K562 (cell line): ENCODE measurements around the gene GCNT1. TPM values are rescaled to one million over a fixed set of nuclear protein-coding genes. Genes with fewer than 3 reads are reported as not detected.
"Not testable (repeated sequence)": the region's sequence is repeated elsewhere in the genome, so short reads cannot be mapped to it uniquely, and the experiment has no call there.

Source experiments
- ATAC-seq: fragments of 200-7000 bp; cut with Tn5 transposase; 3 replicates; pipeline ENCODE4 v1.9.1; 2020; ENCODE audit warnings: moderate library complexity
- BruUV-seq: library from RNA; stranded (reverse); fragments of 400-500 nt; replicated peaks from 2 replicates; lab custom pipeline; 2021; lab: Mats Ljungman, UMichigan
- CTCF ChIA-PET: fragments of 300-600 bp; formaldehyde crosslinking; extraction: SDS; loops from one replicate; lab custom pipeline; 2021; ENCODE audit warnings: low intra/inter-chr PET ratio; lab: Yijun Ruan, JAX
- POLR2A ChIA-PET: fragments of 300-600, 350-650 bp; sonication (Branson Sonifier 250); formaldehyde crosslinking; extraction: SDS; loops from one replicate; lab custom pipeline; 2021; ENCODE audit warnings: antibody characterized with exemption, inconsistent platforms; lab: Yijun Ruan, JAX
- DNase-seq, 4 experiments: peaks; one replicate each; pipeline versions ENCODE4 v3.0.0 to v3.0.0-alpha.2; 2011 to 2018; ENCODE audit warnings: low spot score in 3 of 4, mixed read lengths in 3 of 4; ENCODE audit errors: extremely low read depth in 1 of 4
- FAIRE-seq: peaks from 2 replicates; lab custom pipeline; 2011; peaks lifted over from hg19 to GRCh38; lab: Jason Lieb, UNC
- H2AFZ ChIP-seq: 2 replicates; pipeline ENCODE4 v1.6.0; 2011; ENCODE audit warnings: low read depth, low read length, control low read depth, inconsistent platforms
- H3K27ac ChIP-seq: fragments of 200-600 bp; 3 replicates; pipeline ENCODE4 v1.8.0; 2011; ENCODE audit warnings: low read depth, mild to moderate bottlenecking, control low read depth, inconsistent platforms, low read length, moderate library complexity, mixed read lengths; ENCODE audit errors: extremely low read depth
- H3K27me3 ChIP-seq, 2 experiments: fragments of 300-600 bp in 1 of 2; 2 replicates in 1 of 2; 3 replicates in 1 of 2; pipeline versions ENCODE4 v1.6.0 to v1.8.0; 2011; ENCODE audit warnings: inconsistent platforms in 2 of 2, low read length in 2 of 2, mild to moderate bottlenecking in 1 of 2, mixed read lengths in 1 of 2, moderate library complexity in 1 of 2; ENCODE audit not compliant: control insufficient read depth in 2 of 2, insufficient read depth in 2 of 2
- H3K36me3 ChIP-seq: fragments of 300-600 bp; 3 replicates; pipeline ENCODE4 v1.8.0; 2011; ENCODE audit warnings: mild to moderate bottlenecking, low read length, inconsistent platforms; ENCODE audit not compliant: control insufficient read depth, insufficient read depth
- H3K4me1 ChIP-seq, 2 experiments: fragments of 200-600 bp in 1 of 2; replicated peaks in 1 of 2; 2 replicates in 1 of 2; 3 replicates in 1 of 2; pipeline versions ENCODE4 v1.5.1 to v1.8.0; 2011; ENCODE audit warnings: inconsistent platforms in 2 of 2, low read length in 2 of 2, mild to moderate bottlenecking in 1 of 2, mixed read lengths in 1 of 2, moderate library complexity in 1 of 2; ENCODE audit not compliant: control insufficient read depth in 2 of 2, insufficient read depth in 2 of 2
- H3K4me2 ChIP-seq: 2 replicates; pipeline ENCODE4 v1.6.1; 2011; ENCODE audit warnings: low read length, control low read depth, inconsistent platforms, mixed read lengths; ENCODE audit not compliant: insufficient read depth
- H3K4me3 ChIP-seq: fragments of 200-600 bp; sonication (generic), shearing (Covaris generic); 2 replicates; pipeline ENCODE4 v1.5.1; 2016; ENCODE audit warnings: control low read depth, inconsistent platforms
- H3K79me2 ChIP-seq: fragments of 200-600 bp; 3 replicates; pipeline ENCODE4 v1.8.0; 2011; ENCODE audit warnings: low read length, inconsistent platforms; ENCODE audit not compliant: control insufficient read depth, insufficient read depth
- H3K9ac ChIP-seq, 2 experiments: 2 replicates each; pipeline versions ENCODE4 v1.6.0 to v1.6.1; 2011; ENCODE audit warnings: low read depth in 2 of 2, low read length in 2 of 2, control low read depth in 1 of 2, inconsistent platforms in 1 of 2, mild to moderate bottlenecking in 1 of 2, mixed read lengths in 1 of 2; ENCODE audit not compliant: insufficient read depth in 1 of 2
- H3K9me1 ChIP-seq: one replicate; pipeline ENCODE4 v1.6.0; 2011; ENCODE audit warnings: inconsistent platforms, mild to moderate bottlenecking, low read length, moderate library complexity; ENCODE audit not compliant: control insufficient read depth, insufficient read depth
- H3K9me3 ChIP-seq: replicated peaks from 2 replicates; pipeline ENCODE4 v1.5.1; 2011; ENCODE audit warnings: low read depth, low read length, inconsistent platforms; ENCODE audit not compliant: control insufficient read depth, insufficient read depth
- H4K20me1 ChIP-seq: replicated peaks from 2 replicates; pipeline ENCODE4 v1.6.1; 2011; ENCODE audit warnings: low read length, inconsistent platforms, mixed read lengths; ENCODE audit not compliant: control insufficient read depth, insufficient read depth
- NFYB ChIP-seq: IDR thresholded peaks from 2 replicates; pipeline ENCODE4 v1.6.1; 2011; ENCODE audit warnings: mild to moderate bottlenecking, moderate library complexity; ENCODE audit not compliant: insufficient read length; ENCODE audit errors: extremely low read depth
- ZNF239 ChIP-seq: fragments of 250-450 bp; sonication (Bioruptor Pico); IDR thresholded peaks from 2 replicates; pipeline ENCODE4 v1.4.0; 2020; ENCODE audit warnings: mild to moderate bottlenecking
- ZNF699 ChIP-seq: fragments of 250-450 bp; sonication (Bioruptor Pico); IDR thresholded peaks from 2 replicates; pipeline ENCODE4 v1.8.0; 2021; ENCODE audit warnings: mild to moderate bottlenecking, moderate library complexity; ENCODE audit not compliant: insufficient replicate concordance
- WGBS: fragments of 100-300 bp; shearing (Covaris generic); methylation state at CpG from one replicate; pipeline ENCODE4 v1.1.6; 2016; ENCODE audit warnings: low coverage, mixed read lengths; ENCODE audit not compliant: insufficient coverage; ENCODE audit errors: missing lambda C conversion rate; 5-methylcytosine and 5-hydroxymethylcytosine counted together
- in situ Hi-C: fragments of 300-500 bp; cut with MboI; formaldehyde crosslinking; loops from 4 replicates; pipeline ENCODE4 v1.15.0; 2018; ENCODE audit warnings: inconsistent platforms, mixed read lengths
- intact Hi-C: fragments of 100-400 bp; cut with micrococcal nuclease; formaldehyde crosslinking; loops from 2 replicates; pipeline ENCODE4 v1.14.2; 2022
- polyA plus RNA-seq, 8 experiments: library from polyadenylated mRNA; depleted of rRNA in 4 of 8; stranded (reverse) in 5 of 8; unstranded in 3 of 8; fragments of >200 nt; fragmentation: Nextera tagmentation in 2 of 8; fragmentation: Illumina TruSeq in 1 of 8; extraction: Ambion mirVana in 2 of 8; extraction: Trizol in 1 of 8; gene quantifications; 2 replicates each; pipeline versions ENCODE4 v1.2.1 to v1.2.3, GENCODE V29; 2011 to 2014; ENCODE audit warnings: inconsistent platforms in 1 of 8, missing spikeins in 1 of 8
- total RNA-seq, 7 experiments: library from RNA; depleted of rRNA in 6 of 7; stranded (reverse); fragments of >200 nt in 6 of 7; fragmentation: Illumina TruSeq in 2 of 7; extraction: Trizol in 2 of 7; gene quantifications; 2 replicates each; pipeline versions ENCODE4 v1.2.1 to v1.2.3, GENCODE V29; 2011 to 2021; ENCODE audit warnings: low replicate concordance in 1 of 7

GCNT1 gene
- total and polyA plus RNA-seq, 9 of the 15 experiments (the other 6 are each of a cell fraction or from before 2014, with no cell fraction given) = 0.01 to 0.71 (median 0.10) TPM

- no peak overlapping the region for H3K4me3 ChIP-seq
- H2AFZ ChIP-seq = no peak overlapping the region
- no peaks in the 10 kb centered on the region for H3K4me1 ChIP-seq
- ATAC-seq = no peak
- CTCF ChIA-PET = no interaction called here
- H3K9me3 ChIP-seq = no peaks in the 10 kb centered on the region
- TF ChIP-seq NFYB = no peak
- TF ChIP-seq ZNF699 (CRISPR knock-in tag) = no peak
- TF ChIP-seq ZNF239 = peak; percentile 88
- H3K27ac ChIP-seq = no peak overlapping the region
- no peaks in the 10 kb centered on the region for H4K20me1 ChIP-seq
- intact Hi-C loops = no loop called here
- H3K4me2 ChIP-seq = no peak overlapping the region
- POLR2A ChIA-PET = no interaction called here
- H3K9ac ChIP-seq = no peak overlapping the region
- in situ Hi-C loops = no loop called here
- no peak for FAIRE-seq
- WGBS = 3% methylated on average over 6 of the region's 6 CpGs
- no peaks in the 10 kb centered on the region for H3K79me2 ChIP-seq
- DNase-seq = no peak
- no peaks in the 10 kb centered on the region for H3K36me3 ChIP-seq
- no peaks in the 10 kb centered on the region for H3K9me1 ChIP-seq
- no TSS peak for BruUV-seq
- no peaks in the 10 kb centered on the region for H3K27me3 ChIP-seq
Observed at GRCh38 chr9:76490249-76490990, 31.4 kb downstream of the GCNT1 start.

- BruUV-seq, H3K9me3 ChIP-seq, CTCF ChIA-PET: not testable (repeated sequence)
Observed at GRCh38 chr9:76491056-76491455, 32.1 kb downstream of the GCNT1 start.

GRCh38 chr9:76493496-76493895 is 34.5 kb downstream of the GCNT1 start:
- H3K36me3 ChIP-seq, BruUV-seq, POLR2A ChIA-PET, in situ Hi-C loops, ATAC-seq, H3K27me3 ChIP-seq, H3K4me3 ChIP-seq, H3K9ac ChIP-seq, H3K9me1 ChIP-seq, H3K4me1 ChIP-seq, H3K9me3 ChIP-seq, H3K79me2 ChIP-seq, DNase-seq, H3K4me2 ChIP-seq, H2AFZ ChIP-seq, FAIRE-seq, intact Hi-C loops, H3K27ac ChIP-seq, CTCF ChIA-PET, H4K20me1 ChIP-seq: not testable (repeated sequence)
- 0% methylated on average over 1 of the region's 1 CpG for whole genome bisulfite sequencing

More at GRCh38 chr9:76491056-76491455, 32.1 kb downstream of the GCNT1 start:
- in situ Hi-C loops, H3K79me2 ChIP-seq, H3K9ac ChIP-seq, ATAC-seq, H3K9me1 ChIP-seq, H3K27ac ChIP-seq, H4K20me1 ChIP-seq, POLR2A ChIA-PET, H3K4me3 ChIP-seq, H3K4me2 ChIP-seq, H3K36me3 ChIP-seq, FAIRE-seq, DNase-seq, H3K4me1 ChIP-seq, intact Hi-C loops, H3K27me3 ChIP-seq, H2AFZ ChIP-seq: not testable (repeated sequence)
- 0% methylated on average over 1 of the region's 1 CpG for WGBS
